KOPT-K1 (cell line): ENCODE measurements around the gene NSF.
"Not testable (repeated sequence)": the region's sequence is repeated elsewhere in the genome, so short reads cannot be mapped to it uniquely, and the experiment has no call there.

Experiments used
- H3K27ac ChIP-seq: fragments of 200-600 bp; sonication (generic); 2 replicates; pipeline ENCODE4 v1.5.1; 2016; ENCODE audit warnings: antibody characterized with exemption, mild to moderate bottlenecking, low read depth, low read length; ENCODE audit not compliant: poor library complexity, severe bottlenecking
- H3K36me3 ChIP-seq: fragments of 200-600 bp; sonication (generic); 2 replicates; pipeline ENCODE4 v1.5.1; 2017; ENCODE audit warnings: antibody characterized with exemption, mild to moderate bottlenecking, low read length, moderate library complexity; ENCODE audit not compliant: insufficient read depth
- H3K9me3 ChIP-seq: fragments of 200-600 bp; sonication (generic); 2 replicates; pipeline ENCODE4 v1.5.1; 2017; ENCODE audit warnings: antibody characterized with exemption, low read length, mild to moderate bottlenecking; ENCODE audit not compliant: insufficient read depth, poor library complexity, severe bottlenecking

NSF gene

DNA sequence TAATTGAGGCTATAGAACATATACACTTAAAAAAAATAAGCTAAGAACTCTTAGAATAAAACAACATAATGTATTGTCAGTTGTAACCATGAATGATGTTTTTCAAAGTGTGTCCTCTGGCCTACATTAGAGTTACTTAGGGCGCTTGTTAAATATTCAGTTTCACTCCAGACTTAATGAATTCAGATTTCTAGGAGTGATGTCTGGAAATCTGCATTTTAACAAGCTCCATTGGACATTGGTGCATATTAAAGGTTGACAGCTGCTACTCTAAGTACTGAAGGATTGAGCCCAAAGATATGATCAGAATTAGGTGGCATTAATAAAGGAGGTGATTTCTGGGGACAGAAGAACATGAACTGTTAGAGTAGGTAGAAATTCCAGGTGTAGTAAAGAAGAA is 72.7 kb downstream of the NSF start:
- H3K9me3 ChIP-seq, H3K27ac ChIP-seq, H3K36me3 ChIP-seq: not testable (repeated sequence)

DNA sequence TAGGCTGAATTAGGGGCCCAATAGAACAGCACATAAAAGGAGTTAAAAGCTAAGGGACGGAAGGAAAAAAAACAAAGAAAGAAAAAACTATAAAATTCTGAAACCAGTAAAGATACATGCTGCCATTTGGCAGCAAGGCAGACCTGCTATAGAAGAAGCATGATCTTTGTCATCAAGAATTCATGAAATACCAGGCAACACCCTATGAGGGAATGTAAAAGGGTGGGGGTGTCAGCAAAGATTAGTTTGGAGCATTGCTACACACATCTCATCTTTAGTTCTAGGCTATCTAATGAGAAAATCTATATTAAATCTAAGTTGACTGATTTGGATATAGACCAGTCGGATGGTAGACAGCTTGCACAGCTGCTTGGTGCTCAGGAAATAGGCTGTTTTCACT is 73.1 kb downstream of the NSF start:
- not testable (repeated sequence) for H3K27ac ChIP-seq, H3K9me3 ChIP-seq

DNA sequence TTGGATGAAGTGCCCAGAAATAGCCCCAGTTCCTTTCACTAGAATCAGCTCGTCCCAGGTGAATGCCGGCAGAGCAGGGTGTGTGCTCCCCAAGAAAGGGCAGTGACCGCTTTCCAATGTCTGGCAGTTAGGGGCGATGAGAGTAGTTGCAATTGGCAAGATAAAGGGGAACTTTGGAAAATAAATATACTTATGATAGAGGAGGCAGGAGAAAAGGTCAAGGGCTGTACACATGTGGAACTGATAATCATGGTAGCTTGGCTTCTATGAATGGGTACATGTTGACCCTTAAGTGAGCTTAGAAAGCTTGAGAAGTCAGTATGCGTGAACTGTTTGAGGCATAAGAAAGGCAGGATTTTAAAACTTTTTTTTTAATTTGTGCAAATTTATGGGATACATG is 75.5 kb downstream of the NSF start:
- H3K9me3 ChIP-seq, H3K36me3 ChIP-seq: not testable (repeated sequence)

More for the DNA sequence above, 73.1 kb downstream of the NSF start:
- not testable (repeated sequence) for H3K36me3 ChIP-seq

DNA sequence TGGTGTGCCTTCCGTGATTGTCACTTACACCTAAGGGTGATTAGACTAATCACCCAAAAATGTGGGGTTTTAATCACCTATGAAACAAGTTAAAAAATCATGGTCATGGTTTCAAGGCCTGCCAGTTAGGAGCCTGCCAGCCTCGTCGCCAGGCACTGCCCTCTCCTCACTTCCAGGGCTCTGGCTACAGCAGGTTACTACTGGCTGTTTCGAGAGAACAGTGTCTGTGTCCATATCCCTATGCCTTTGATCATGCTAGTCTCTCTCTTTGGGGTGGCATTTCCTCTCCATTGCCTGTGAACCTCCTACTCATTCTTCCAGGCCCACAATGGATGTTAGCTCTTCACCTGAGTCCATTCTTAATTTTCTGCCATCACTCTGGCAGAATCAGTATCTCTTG is 80.3 kb downstream of the NSF start:
- not testable (repeated sequence) for H3K9me3 ChIP-seq, H3K36me3 ChIP-seq, H3K27ac ChIP-seq

More for the DNA sequence above, 75.5 kb downstream of the NSF start:
- not testable (repeated sequence) for H3K27ac ChIP-seq

DNA sequence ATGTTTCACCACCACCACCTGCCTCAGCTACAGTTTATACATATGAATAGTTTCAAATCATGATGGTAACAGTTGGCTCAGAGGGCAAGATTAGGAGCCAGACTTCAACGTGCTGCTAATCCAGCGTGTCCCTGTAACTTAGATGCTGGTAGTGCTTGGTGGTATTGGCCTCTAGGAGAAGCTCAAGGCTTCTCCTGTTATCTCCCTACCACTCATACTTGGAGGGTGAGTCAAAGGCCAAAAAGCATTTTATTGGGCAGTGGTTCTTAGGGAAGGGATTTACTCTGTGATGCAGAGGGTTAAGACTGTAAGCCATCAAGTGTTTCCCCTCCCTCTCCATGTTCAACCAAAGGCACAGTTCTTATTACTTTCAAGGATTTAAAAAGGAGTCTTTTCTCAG is 82.3 kb downstream of the NSF start:
- H3K9me3 ChIP-seq: not testable (repeated sequence)

DNA sequence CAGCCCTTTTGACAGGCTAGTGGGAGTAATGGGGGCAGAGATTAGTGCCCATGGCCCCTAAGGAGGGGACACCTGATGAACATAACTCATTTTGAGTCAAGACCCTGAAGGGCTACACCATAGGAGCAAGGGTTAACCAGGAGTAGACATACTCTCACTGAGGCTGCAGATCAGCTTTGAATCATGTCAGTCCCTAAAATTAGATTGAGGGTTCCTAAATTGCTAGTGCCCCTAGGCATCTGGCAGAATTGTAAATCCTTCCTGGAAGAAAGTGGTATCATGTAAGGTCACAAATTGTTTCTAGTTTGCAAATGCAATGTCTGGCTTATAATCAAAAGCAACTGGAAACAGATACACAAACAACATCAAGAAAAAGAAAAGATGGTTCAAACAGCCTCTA is 87.3 kb downstream of the NSF start:
- not testable (repeated sequence) for H3K36me3 ChIP-seq, H3K9me3 ChIP-seq, H3K27ac ChIP-seq

More for the DNA sequence above, 82.3 kb downstream of the NSF start:
- not testable (repeated sequence) for H3K27ac ChIP-seq, H3K36me3 ChIP-seq

DNA sequence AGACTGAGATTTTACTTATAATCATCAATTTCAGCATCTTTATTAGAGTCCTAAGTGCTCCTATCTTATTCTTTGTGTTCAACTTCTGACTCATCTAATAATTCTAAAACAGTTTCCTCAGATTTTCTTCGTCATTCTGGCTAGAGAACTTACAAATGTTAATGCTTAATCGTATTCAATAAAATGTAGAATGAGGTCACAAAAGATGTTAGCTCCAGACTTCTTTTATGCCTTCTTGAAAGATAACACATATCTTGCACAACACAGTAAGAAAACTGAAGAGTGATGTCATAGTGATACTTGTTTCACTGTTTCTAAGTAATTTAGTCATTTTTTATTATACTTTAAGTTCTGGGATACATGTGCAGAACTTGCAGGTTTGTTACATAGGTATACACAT is 93.2 kb downstream of the NSF start:
- H3K9me3 ChIP-seq, H3K27ac ChIP-seq, H3K36me3 ChIP-seq: not testable (repeated sequence)

DNA sequence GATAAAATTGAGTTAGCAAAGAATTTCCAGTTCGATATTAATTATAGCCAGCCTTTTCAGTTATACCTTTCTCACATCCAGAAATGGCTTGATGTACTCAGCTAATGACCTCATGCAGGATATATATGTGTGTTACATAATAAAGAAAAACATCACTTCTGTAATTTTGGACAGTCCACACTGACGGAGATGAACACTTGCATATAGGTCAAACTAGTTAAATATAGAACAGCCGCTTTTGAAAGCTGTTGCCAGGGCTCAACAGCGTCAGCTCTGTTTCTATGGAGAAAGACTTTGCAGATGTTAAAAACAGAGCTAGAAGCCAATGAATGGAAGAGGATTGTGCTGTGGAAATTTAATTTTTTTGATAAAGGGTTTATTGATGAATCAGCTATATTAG is 94.8 kb downstream of the NSF start:
- H3K27ac ChIP-seq, H3K9me3 ChIP-seq: not testable (repeated sequence)

DNA sequence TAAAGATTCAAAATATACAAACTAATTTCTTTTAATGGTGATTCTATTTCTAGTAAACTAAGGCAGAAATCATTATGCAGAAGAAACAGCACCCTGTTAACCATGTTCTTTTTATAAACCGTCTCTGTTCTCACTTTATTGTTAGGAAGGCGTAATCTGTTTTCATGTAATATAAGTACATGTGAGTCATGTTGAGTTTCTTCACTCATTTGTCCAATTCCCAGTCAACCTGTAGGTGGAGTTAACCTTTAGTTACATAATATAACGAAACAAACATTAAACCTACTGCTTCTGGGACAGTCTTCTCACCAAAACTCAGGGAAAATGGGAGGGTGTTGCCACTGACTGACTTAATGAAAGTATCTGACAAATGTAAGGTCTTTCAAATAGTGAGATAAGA is 101.7 kb downstream of the NSF start:
- not testable (repeated sequence) for H3K36me3 ChIP-seq, H3K27ac ChIP-seq, H3K9me3 ChIP-seq

More for the DNA sequence above, 94.8 kb downstream of the NSF start:
- not testable (repeated sequence) for H3K36me3 ChIP-seq

DNA sequence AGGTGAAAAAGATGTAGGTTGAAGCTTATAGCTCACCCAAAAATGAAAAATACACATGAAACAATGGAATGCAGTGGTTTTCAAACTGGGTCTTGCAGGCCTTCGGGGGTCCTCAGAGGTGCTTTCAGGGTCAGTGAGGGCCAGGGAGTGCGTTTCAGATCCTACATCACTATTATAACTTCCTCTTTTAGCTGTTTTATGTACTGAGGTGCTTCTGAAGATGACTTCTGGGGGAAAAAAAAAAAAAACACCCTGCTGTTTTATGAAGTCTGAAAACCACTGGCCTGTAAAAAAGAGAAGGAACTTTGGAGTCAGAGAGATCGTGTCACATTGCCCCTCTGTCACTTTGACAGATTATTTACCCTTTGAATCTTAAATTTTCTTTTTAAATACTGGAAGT is 102.8 kb downstream of the NSF start:
- H3K27ac ChIP-seq, H3K36me3 ChIP-seq, H3K9me3 ChIP-seq: not testable (repeated sequence)

DNA sequence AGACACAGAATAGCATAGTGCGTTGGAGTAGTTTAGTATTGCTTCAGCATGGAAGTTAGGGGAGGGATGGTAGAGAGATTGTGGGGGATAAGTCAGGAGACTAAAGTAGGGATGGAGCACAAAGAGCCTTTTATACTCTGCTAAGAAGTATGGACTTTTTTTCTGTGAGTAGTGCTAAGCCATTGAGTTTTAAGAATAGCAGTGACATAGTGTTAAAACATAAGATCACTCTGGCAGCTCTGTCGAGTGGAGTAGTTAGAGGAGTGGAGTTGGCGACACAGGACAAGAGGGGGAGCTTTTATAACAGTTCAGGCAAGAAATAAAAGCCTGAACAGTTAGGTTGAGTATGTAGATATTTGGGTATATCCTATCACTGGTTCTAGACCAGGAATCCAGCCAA is 106.1 kb downstream of the NSF start:
- not testable (repeated sequence) for H3K27ac ChIP-seq

DNA sequence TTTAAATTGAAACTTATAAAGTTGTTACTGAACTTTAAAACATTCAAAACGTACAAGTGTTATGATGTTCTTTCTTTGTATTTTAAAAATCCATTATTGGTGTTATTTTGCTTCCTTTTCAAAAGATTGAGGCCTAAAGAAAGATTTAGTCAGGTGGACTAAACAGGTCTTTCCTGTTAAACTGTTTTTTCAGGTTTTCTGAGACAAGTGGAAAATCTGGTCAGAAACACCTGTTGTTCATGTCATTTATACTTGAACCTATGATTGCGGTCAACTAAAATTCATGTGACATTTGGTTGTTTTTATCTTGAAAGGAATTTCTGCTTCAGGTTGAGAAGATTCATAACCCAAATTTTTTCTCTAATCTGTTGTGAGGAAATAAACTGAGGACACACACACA is 108.5 kb downstream of the NSF start:
- H3K36me3 ChIP-seq, H3K27ac ChIP-seq: not testable (repeated sequence)

More for the DNA sequence above, 106.1 kb downstream of the NSF start:
- not testable (repeated sequence) for H3K9me3 ChIP-seq, H3K36me3 ChIP-seq

DNA sequence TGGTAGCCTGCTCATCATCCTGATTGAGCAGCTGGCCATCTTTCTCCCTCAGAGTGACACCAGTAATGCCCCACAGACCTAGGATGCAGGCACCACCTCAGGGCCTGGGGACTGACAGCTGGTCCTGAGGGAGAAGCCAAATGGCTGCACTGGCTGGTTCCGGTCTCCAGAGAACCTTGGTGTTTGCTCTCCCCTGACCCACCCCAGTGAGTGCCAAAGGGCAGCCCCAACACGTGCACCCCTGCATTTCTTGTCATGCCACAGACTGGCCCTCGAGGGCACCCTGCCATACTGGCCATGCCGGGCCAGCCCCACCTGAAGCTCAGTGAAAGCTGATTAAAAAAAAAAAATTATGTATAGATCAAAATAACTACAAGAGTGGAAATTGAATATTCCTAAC is 127.5 kb downstream of the NSF start:
- H3K9me3 ChIP-seq: no peaks in the 10 kb centered on the region
- no peak overlapping the region for H3K27ac ChIP-seq
- peaks cover 56% of the 10 kb centered on the region for H3K36me3 ChIP-seq

More for the DNA sequence above, 108.5 kb downstream of the NSF start:
- not testable (repeated sequence) for H3K9me3 ChIP-seq

DNA sequence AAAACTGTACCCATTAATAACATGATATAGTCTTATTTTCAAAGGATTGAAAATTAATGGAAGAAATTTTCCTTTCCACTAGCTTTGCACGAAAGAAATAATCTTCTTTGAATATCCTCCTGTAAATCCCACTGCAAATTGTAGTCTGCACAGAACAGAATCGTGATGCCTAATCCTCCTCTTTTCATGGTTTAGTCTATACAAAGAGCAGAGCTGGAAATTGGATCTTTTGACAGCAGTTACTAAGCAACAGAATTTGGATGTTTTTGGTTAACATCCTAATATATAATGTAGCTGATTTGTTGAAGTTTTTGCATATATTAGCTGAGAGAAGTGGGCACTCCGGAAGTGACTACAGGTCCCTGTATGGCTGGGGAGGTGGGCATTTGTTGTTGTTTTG is 129.4 kb downstream of the NSF start:
- Histone ChIP-seq H3K36me3 (peaks cover 40% of the 10 kb centered on the region), H3K9me3 (no peaks in the 10 kb centered on the region), H3K27ac (no peak overlapping the region)

DNA sequence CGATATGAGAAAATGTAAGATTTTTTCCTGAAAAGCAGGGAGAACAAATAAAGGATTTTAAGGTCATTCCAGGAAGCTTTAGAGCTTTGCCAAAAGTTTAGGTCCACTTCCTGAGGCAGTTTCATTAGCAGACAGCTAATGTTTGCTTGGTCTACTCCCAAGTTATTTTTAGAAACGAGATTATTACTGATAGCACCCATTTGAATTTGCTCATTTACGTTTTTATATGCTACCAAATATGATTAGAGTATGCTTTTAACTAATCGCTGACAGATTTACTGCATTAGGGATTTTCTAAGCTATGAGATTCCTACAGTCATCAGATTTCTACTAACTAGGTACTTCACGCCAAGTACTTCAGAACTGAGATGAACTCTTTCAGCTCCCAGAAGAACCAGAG is 129.9 kb downstream of the NSF start:
- Histone ChIP-seq H3K36me3 (peaks cover 35% of the 10 kb centered on the region), H3K27ac (no peak overlapping the region), H3K9me3 (no peaks in the 10 kb centered on the region)

DNA sequence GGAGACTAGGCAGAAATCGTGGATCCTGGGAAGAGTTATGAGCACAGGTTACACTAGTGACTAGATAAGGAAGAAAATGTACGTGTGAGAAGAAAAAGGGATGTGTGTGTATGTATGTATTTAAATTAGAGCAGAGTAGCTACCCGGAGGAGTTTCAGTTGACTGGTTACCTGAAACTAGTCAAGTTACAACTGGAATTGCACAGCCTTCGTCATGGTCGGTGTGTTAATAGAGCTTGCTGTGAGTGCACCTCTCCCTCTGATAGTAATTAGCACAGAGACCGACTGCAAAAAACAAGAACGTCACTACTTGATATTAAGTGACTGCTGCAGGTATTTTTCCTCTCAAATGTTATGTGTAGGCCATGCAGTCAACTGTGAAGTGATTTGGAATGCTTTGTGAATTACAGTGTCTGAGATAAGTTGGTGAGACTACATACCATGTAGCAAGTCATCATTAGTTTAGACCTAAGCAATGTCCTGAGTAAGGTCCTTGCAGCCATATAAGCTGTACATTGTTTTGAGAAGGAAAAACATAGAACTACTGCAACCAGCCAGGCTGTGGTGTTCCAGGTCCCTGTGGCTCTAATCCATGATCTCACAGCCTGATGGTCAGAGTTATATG is 132.3 kb downstream of the NSF start:
- Histone ChIP-seq H3K9me3 (no peaks in the 10 kb centered on the region), H3K27ac (no peak overlapping the region), H3K36me3 (peaks cover 40% of the 10 kb centered on the region)

DNA sequence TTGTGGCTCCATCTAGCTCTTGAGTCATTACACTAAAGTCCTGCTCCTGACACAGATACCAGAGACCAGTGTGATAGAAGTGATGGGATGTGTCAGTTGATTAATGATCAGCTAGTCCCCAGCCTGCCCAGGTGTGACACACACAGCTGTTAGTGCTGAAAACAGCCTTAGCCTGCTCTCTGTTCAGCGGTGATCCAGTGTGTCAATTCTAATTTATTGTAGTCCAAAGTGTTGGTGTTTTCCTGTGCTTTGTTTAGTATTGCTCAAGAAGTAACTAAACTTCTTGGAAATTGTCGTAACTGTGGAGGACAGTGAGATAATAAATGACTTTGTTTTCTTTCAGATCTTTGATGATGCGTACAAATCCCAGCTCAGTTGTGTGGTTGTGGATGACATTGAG is 135.7 kb downstream of the NSF start:
- H3K27ac ChIP-seq: no peak overlapping the region

More for the DNA sequence above, 135.7 kb downstream of the NSF start:
- no peaks in the 10 kb centered on the region for H3K9me3 ChIP-seq
- H3K36me3 ChIP-seq: peaks cover 61% of the 10 kb centered on the region
